HCT116 (cell line): ENCODE measurements around the gene TSPAN14. TPM values are rescaled to one million over a fixed set of nuclear protein-coding genes. Genes with fewer than 3 reads are reported as not detected.
A peak's percentile ranks its signal among the peaks of the same experiment; 100 is the strongest.

Source experiments
- ATAC-seq: fragments of 200-7000 bp; cut with Tn5 transposase; 2 replicates; pipeline ENCODE4 v1.9.1; 2020; ENCODE audit warnings: mild to moderate bottlenecking, moderate library complexity
- BruUV-seq: library from RNA; stranded (reverse); fragments of 400-500 nt; replicated peaks from 2 replicates; lab custom pipeline; 2021; lab: Mats Ljungman, UMichigan
- CTCF ChIA-PET: fragments of 300-600 bp; sonication (Branson Sonifier 250); formaldehyde crosslinking; loops from one replicate; lab custom pipeline; 2021; ENCODE audit warnings: antibody characterized with exemption; lab: Charles Lee
- POLR2A ChIA-PET: fragments of 300-600, 350-600 bp; sonication (Branson Sonifier 250); formaldehyde crosslinking; loops from one replicate; lab custom pipeline; 2021; ENCODE audit warnings: antibody characterized with exemption; lab: Charles Lee
- RAD21 ChIA-PET, 2 experiments: fragments of 300-600 bp; sonication (Branson Sonifier 250); formaldehyde crosslinking; loops; one replicate each; lab custom pipeline; 2023; ENCODE audit warnings: low total read pairs in 2 of 2; ENCODE audit not compliant: uncharacterized antibody in 2 of 2, unreplicated experiment in 2 of 2, low non-redundant PET in 1 of 2; lab: Charles Lee
- DNase-seq: peaks from one replicate; pipeline ENCODE4 v3.0.0-alpha.2; 2010; ENCODE audit warnings: low read depth, low spot score
- H2AFZ ChIP-seq: fragments of 200-600 bp; shearing (Covaris generic), sonication (generic); 2 replicates; pipeline ENCODE4 v1.6.1; 2017; ENCODE audit warnings: low read depth, mixed run types, mixed read lengths, antibody characterized with exemption, low read length; ENCODE audit not compliant: poor library complexity, severe bottlenecking
- H3K27ac ChIP-seq: 2 replicates; pipeline ENCODE4 v1.5.1; 2012; ENCODE audit warnings: low read depth, low read length
- H3K27me3 ChIP-seq: fragments of 200-600 bp; sonication (generic); 2 replicates; pipeline ENCODE4 v1.6.1; 2016; ENCODE audit warnings: mixed run types, low read length, mixed read lengths; ENCODE audit not compliant: insufficient read depth
- H3K36me3 ChIP-seq, 2 experiments: fragments of 200-500 bp in 1 of 2; fragments of 200-600 bp in 1 of 2; sonication (Bioruptor generic) in 1 of 2; sonication (generic) in 1 of 2; 2 replicates each; pipeline versions ENCODE4 v1.5.1 to v1.6.1; 2014 to 2016; ENCODE audit warnings: low read length in 2 of 2, inconsistent platforms in 1 of 2, mixed read lengths in 1 of 2, mixed run types in 1 of 2; ENCODE audit not compliant: insufficient read depth in 2 of 2, control insufficient read depth in 1 of 2
- H3K4me1 ChIP-seq, 2 experiments: fragments of 200-600 bp in 1 of 2; sonication (generic) in 1 of 2; 2 replicates each; pipeline versions ENCODE4 v1.5.1 to v1.6.1; 2012 to 2017; ENCODE audit warnings: low read length in 2 of 2, inconsistent platforms in 1 of 2, mild to moderate bottlenecking in 1 of 2, mixed read lengths in 1 of 2, mixed run types in 1 of 2, moderate library complexity in 1 of 2; ENCODE audit not compliant: insufficient read depth in 2 of 2, control insufficient read depth in 1 of 2
- H3K4me2 ChIP-seq: fragments of 200-600 bp; sonication (generic); 2 replicates; pipeline ENCODE4 v1.6.1; 2017; ENCODE audit warnings: mixed run types, low read length, mixed read lengths
- H3K4me3 ChIP-seq, 2 experiments: fragments of 200-600 bp in 1 of 2; sonication (generic) in 1 of 2; replicated peaks in 1 of 2; 2 replicates each; pipeline ENCODE4 v1.5.1; 2011 to 2016; ENCODE audit warnings: low read length in 2 of 2, control low read depth in 1 of 2, low read depth in 1 of 2, mild to moderate bottlenecking in 1 of 2, mixed read lengths in 1 of 2, mixed run types in 1 of 2
- H3K79me2 ChIP-seq: fragments of 200-600 bp; sonication (generic); 2 replicates; pipeline ENCODE4 v1.6.1; 2017; ENCODE audit warnings: mild to moderate bottlenecking, mixed run types, low read length, moderate library complexity, mixed read lengths; ENCODE audit not compliant: insufficient read depth
- H3K9ac ChIP-seq: fragments of 200-600 bp; sonication (generic); 2 replicates; pipeline ENCODE4 v1.6.1; 2016; ENCODE audit warnings: low read length, mixed read lengths
- H3K9me2 ChIP-seq: fragments of 200-600 bp; sonication (generic), shearing (Covaris generic); 2 replicates; pipeline ENCODE4 v1.6.1; 2017; ENCODE audit warnings: mixed run types, mild to moderate bottlenecking, moderate library complexity; ENCODE audit not compliant: insufficient read depth
- H3K9me3 ChIP-seq, 2 experiments: fragments of 200-500 bp in 1 of 2; fragments of 200-600 bp in 1 of 2; sonication (Bioruptor generic) in 1 of 2; sonication (generic) in 1 of 2; 2 replicates each; pipeline ENCODE4 v1.6.1; 2014 to 2017; ENCODE audit warnings: low read length in 2 of 2, mixed read lengths in 2 of 2, inconsistent platforms in 1 of 2, low read depth in 1 of 2, mild to moderate bottlenecking in 1 of 2, mixed run types in 1 of 2, moderate library complexity in 1 of 2; ENCODE audit not compliant: control insufficient read depth in 1 of 2, insufficient read depth in 1 of 2
- H4K20me1 ChIP-seq: fragments of 200-600 bp; sonication (generic), shearing (Covaris generic); 2 replicates; pipeline ENCODE4 v1.6.1; 2017; ENCODE audit warnings: mixed run types, mild to moderate bottlenecking, moderate library complexity; ENCODE audit not compliant: insufficient read depth
- CBX3 ChIP-seq: IDR thresholded peaks from 2 replicates; pipeline ENCODE4 v1.6.1; 2012; ENCODE audit warnings: low read depth
- ELF1 ChIP-seq: IDR thresholded peaks from 2 replicates; pipeline ENCODE4 v1.6.1; 2012; ENCODE audit warnings: low read depth, borderline replicate concordance
- EZH2phosphoT487 ChIP-seq: fragments of 200-600 bp; IDR thresholded peaks from 2 replicates; pipeline ENCODE4 v1.6.1; 2018; ENCODE audit warnings: antibody characterized with exemption, borderline replicate concordance
- FOSL1 ChIP-seq: IDR thresholded peaks from 2 replicates; pipeline ENCODE4 v1.6.1; 2012; ENCODE audit warnings: low read depth
- JUND ChIP-seq: IDR thresholded peaks from 2 replicates; pipeline ENCODE4 v1.6.1; 2012
- POLR2A ChIP-seq: IDR thresholded peaks from 2 replicates; pipeline ENCODE4 v1.7.0; 2011; ENCODE audit warnings: borderline replicate concordance; ENCODE audit not compliant: insufficient read depth, insufficient read length; ENCODE audit errors: extremely low read depth
- POLR2AphosphoS5 ChIP-seq: IDR thresholded peaks from 2 replicates; pipeline ENCODE4 v1.6.1; 2011; ENCODE audit warnings: mild to moderate bottlenecking, low read depth, low read length, moderate library complexity
- RAD21 ChIP-seq: IDR thresholded peaks from 2 replicates; pipeline ENCODE4 v1.6.1; 2012; ENCODE audit warnings: low read depth, mild to moderate bottlenecking
- SP1 ChIP-seq: IDR thresholded peaks from 2 replicates; pipeline ENCODE4 v1.6.1; 2012; ENCODE audit warnings: low read depth
- SRF ChIP-seq: IDR thresholded peaks from 2 replicates; pipeline ENCODE4 v1.6.1; 2012; ENCODE audit warnings: low read depth
- TCF7L2 ChIP-seq: IDR thresholded peaks from 2 replicates; pipeline ENCODE4 v1.7.0; 2011; ENCODE audit warnings: borderline replicate concordance, inconsistent platforms; ENCODE audit not compliant: insufficient read depth, insufficient read length; ENCODE audit errors: extremely low read depth
- intact Hi-C: fragments of 100-400 bp; cut with micrococcal nuclease; formaldehyde crosslinking; loops from 2 replicates; pipeline ENCODE4 v1.10.0; 2022
- total RNA-seq: library from RNA; stranded (reverse); gene quantifications from one replicate; pipeline ENCODE4 v1.2.1, GENCODE V29; 2021; ENCODE audit not compliant: unreplicated experiment

The TSPAN14 gene
- total RNA-seq, 1 experiment from 2014 or later = 86.8 TPM

GRCh38 chr10:80536361-80536835 lies 82.3 kb downstream of the TSPAN14 start:
- DNase-seq (no peak), ATAC-seq (peak; percentile 34)
- no peaks in the 10 kb centered on the region for H4K20me1 ChIP-seq
- ChIA-PET RAD21 (interaction anchor here in 1 of 2 experiments (0.8 kb wide), 1 partner anchor 126 kb away, joined by 3 read pairs; no protein-coding TSS in a partner anchor), CTCF (interaction anchor here (1.0 to 1.7 kb wide), 3 partner anchors 10 to 153 kb away, joined by 3 to 4 read pairs (median 3); no protein-coding TSS in a partner anchor), POLR2A (no interaction called here)
- BruUV-seq = TSS peak; percentile 77
- H3K9me3 ChIP-seq = no peaks in the 10 kb centered on the region
- H3K79me2 ChIP-seq = no peaks in the 10 kb centered on the region
- no peaks in the 10 kb centered on the region for H3K27me3 ChIP-seq
- intact Hi-C loops = loop anchor here (10.0 kb wide), 1 partner anchor 282 kb away; no protein-coding TSS in a partner anchor
- H3K4me3 ChIP-seq = peak overlapping the region; percentile 73 to 83
- H3K36me3 ChIP-seq = no peaks in the 10 kb centered on the region
- H3K9me2 ChIP-seq = no peaks in the 10 kb centered on the region
- no peak overlapping the region for H2AFZ ChIP-seq
- H3K9ac ChIP-seq = peak overlapping the region; percentile 85
- H3K4me2 ChIP-seq = peak overlapping the region; percentile 97
- no peak for TF ChIP-seq POLR2AphosphoS5
- no peak for TF ChIP-seq JUND
- no peak for TF ChIP-seq EZH2phosphoT487
- TF ChIP-seq RAD21 = no peak
- TF ChIP-seq SRF = no peak
- no peak for TF ChIP-seq POLR2A
- no peak for TF ChIP-seq CBX3
- no peak for TF ChIP-seq SP1
- TF ChIP-seq FOSL1 = no peak
- no peak for TF ChIP-seq ELF1
- no peak for TF ChIP-seq TCF7L2
- H3K27ac ChIP-seq = peak overlapping the region; percentile 74
- H3K4me1 ChIP-seq = peaks cover 3 to 19% of the 10 kb centered on the region in 2 experiments; a peak in 2 of 4 replicates
